Measurements from ENCODE around the gene FURIN.
"Not testable (repeated sequence)": the region's sequence is repeated elsewhere in the genome, so short reads cannot be mapped to it uniquely, and the experiment has no call there.

Gene FURIN

GRCh38 chr15:90845201-90845949 is 23.0 kb upstream of the FURIN start:
- DNase-seq, result peak in 1 of 5 donors; percentile 88

- not testable (repeated sequence) for DNase-seq
These were observed 19.0 kb upstream of the FURIN start for GRCh38 chr15:90849424-90849823.

GRCh38 chr15:90851114-90851513 is 17.3 kb upstream of the FURIN start:
- DNase-seq, result peak in 2 of 5 donors; percentile 17 to 90

GRCh38 chr15:90851940-90852339 is 16.4 kb upstream of the FURIN start:
- peak in 1 of 5 donors; percentile 82 for DNase-seq

- DNase-seq, result no peak
These were observed 13.2 kb upstream of the FURIN start for GRCh38 chr15:90855139-90855538.

GRCh38 chr15:90857337-90857736 is 11.1 kb upstream of the FURIN start:
- DNase-seq, result no peak

- peak in 1 of 5 donors; percentile 46 for DNase-seq
These were observed 10.4 kb upstream of the FURIN start for GRCh38 chr15:90857883-90858443.

- DNase-seq, result no peak
These were observed 8.9 kb upstream of the FURIN start for GRCh38 chr15:90859234-90860131.

- no peak for DNase-seq
These were observed 7.9 kb upstream of the FURIN start for GRCh38 chr15:90860450-90860849.

GRCh38 chr15:90860942-90861675 is 7.3 kb upstream of the FURIN start:
- DNase-seq, result no peak

GRCh38 chr15:90862487-90862886 is 5.9 kb upstream of the FURIN start:
- DNase-seq, result no peak

GRCh38 chr15:90862964-90863778 is 5.2 kb upstream of the FURIN start:
- no peak for DNase-seq

- DNase-seq, result no peak
These were observed 4.4 kb upstream of the FURIN start for GRCh38 chr15:90863987-90864386.

- DNase-seq, result no peak
These were observed 3.9 kb upstream of the FURIN start for GRCh38 chr15:90864507-90864906.

- no peak for DNase-seq
These were observed 2.7 kb upstream of the FURIN start for GRCh38 chr15:90865702-90866101.

- no peak for DNase-seq
These were observed 2.1 kb upstream of the FURIN start for GRCh38 chr15:90866161-90866715.

GRCh38 chr15:90866800-90867199 is 1.6 kb upstream of the FURIN start:
- no peak for DNase-seq

- DNase-seq, result no peak
These were observed 753 bp downstream of the FURIN start for GRCh38 chr15:90869140-90869541.

- peak in 2 of 5 donors; percentile 21 to 80 for DNase-seq
These were observed 1.4 kb downstream of the FURIN start for GRCh38 chr15:90869601-90870353.

GRCh38 chr15:90870354-90871138 is 2.2 kb downstream of the FURIN start:
- DNase-seq, result peak in 1 of 5 donors; percentile 43

All from T-helper 1 cell (primary cell).